ENCODE measurements around the gene FRMD4B.

DNA sequence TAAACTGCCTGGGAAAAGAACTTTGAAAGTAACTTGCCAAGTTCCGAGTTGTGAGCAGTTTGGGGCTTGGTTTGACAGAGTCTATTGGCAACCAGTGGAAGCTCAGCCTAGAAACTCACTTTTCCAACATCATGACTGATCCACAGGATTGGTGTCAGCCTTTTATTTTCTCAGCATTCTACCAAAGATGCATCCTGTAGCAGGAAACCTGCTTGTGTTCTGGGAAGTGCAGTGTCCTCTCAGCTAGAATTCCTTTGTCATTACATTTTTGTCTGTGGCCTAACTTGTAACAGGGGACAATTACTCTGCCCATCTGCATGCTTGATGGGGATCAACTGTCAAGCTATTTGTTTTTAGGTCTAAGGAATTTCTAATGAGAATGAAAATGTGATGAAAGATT lies 146.8 kb downstream of the FRMD4B start:
- no peak for TF ChIP-seq REST (IDR thresholded peaks at IDR 0.05; ENCODE audit: insufficient replicate concordance, low read depth)
- TF ChIP-seq, protein P1, sequence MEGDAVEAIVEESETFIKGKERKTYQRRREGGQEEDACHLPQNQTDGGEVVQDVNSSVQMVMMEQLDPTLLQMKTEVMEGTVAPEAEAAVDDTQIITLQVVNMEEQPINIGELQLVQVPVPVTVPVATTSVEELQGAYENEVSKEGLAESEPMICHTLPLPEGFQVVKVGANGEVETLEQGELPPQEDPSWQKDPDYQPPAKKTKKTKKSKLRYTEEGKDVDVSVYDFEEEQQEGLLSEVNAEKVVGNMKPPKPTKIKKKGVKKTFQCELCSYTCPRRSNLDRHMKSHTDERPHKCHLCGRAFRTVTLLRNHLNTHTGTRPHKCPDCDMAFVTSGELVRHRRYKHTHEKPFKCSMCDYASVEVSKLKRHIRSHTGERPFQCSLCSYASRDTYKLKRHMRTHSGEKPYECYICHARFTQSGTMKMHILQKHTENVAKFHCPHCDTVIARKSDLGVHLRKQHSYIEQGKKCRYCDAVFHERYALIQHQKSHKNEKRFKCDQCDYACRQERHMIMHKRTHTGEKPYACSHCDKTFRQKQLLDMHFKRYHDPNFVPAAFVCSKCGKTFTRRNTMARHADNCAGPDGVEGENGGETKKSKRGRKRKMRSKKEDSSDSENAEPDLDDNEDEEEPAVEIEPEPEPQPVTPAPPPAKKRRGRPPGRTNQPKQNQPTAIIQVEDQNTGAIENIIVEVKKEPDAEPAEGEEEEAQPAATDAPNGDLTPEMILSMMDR (IDR thresholded peaks at IDR 0.05; ENCODE audit: insufficient read depth, low read length) = no peak
- no peak for TF ChIP-seq POLR2AphosphoS5 (IDR thresholded peaks at IDR 0.05; ENCODE audit: low read depth)
- TF ChIP-seq GABPA (IDR thresholded peaks at IDR 0.05; ENCODE audit: low read depth) = no peak
- no peak for TF ChIP-seq SPI1 (IDR thresholded peaks at IDR 0.05; ENCODE audit: borderline replicate concordance, low read depth)
